Osteocyte (in vitro differentiated cells): ENCODE data around the gene UXS1. TPM values are rescaled to one million over a fixed set of nuclear protein-coding genes. Genes with fewer than 3 reads are reported as not detected.

Experiments
- DNase-seq: peaks from one replicate; pipeline ENCODE4 v3.0.0; 2021; ENCODE audit warnings: mixed read lengths; ENCODE audit not compliant: unreplicated experiment; ENCODE audit errors: extremely low spot score
- H3K27ac Mint-ChIP-seq: one replicate; pipeline ENCODE4 v1.8.0; 2021; ENCODE audit warnings: mild to moderate bottlenecking, mixed read lengths; ENCODE audit not compliant: unreplicated experiment
- H3K27me3 Mint-ChIP-seq: one replicate; pipeline ENCODE4 v1.8.0; 2021; ENCODE audit warnings: mixed read lengths; ENCODE audit not compliant: unreplicated experiment
- H3K36me3 Mint-ChIP-seq: one replicate; pipeline ENCODE4 v1.8.0; 2021; ENCODE audit warnings: mixed read lengths; ENCODE audit not compliant: unreplicated experiment
- H3K4me1 Mint-ChIP-seq: one replicate; pipeline ENCODE4 v1.8.0; 2021; ENCODE audit warnings: mixed read lengths; ENCODE audit not compliant: unreplicated experiment
- H3K4me3 Mint-ChIP-seq: one replicate; pipeline ENCODE4 v1.8.0; 2021; ENCODE audit warnings: mild to moderate bottlenecking, moderate library complexity, mixed read lengths; ENCODE audit not compliant: unreplicated experiment
- H3K9me3 Mint-ChIP-seq: one replicate; pipeline ENCODE4 v1.8.0; 2021; ENCODE audit warnings: mixed read lengths; ENCODE audit not compliant: unreplicated experiment
- total RNA-seq: library from RNA; stranded (reverse); gene quantifications from 2 replicates; pipeline ENCODE4 v1.2.1, GENCODE V29; 2021
- TF ChIP-seq, protein P1 (sequence below): fragments of 200-600 bp; sonication (generic); IDR thresholded peaks from 2 replicates; pipeline ENCODE4 v1.5.0; 2021; ENCODE audit warnings: antibody characterized with exemption, mild to moderate bottlenecking, moderate library complexity

UXS1 gene
- total RNA-seq, 1 donor from 2014 or later: 23.2 TPM

DNA sequence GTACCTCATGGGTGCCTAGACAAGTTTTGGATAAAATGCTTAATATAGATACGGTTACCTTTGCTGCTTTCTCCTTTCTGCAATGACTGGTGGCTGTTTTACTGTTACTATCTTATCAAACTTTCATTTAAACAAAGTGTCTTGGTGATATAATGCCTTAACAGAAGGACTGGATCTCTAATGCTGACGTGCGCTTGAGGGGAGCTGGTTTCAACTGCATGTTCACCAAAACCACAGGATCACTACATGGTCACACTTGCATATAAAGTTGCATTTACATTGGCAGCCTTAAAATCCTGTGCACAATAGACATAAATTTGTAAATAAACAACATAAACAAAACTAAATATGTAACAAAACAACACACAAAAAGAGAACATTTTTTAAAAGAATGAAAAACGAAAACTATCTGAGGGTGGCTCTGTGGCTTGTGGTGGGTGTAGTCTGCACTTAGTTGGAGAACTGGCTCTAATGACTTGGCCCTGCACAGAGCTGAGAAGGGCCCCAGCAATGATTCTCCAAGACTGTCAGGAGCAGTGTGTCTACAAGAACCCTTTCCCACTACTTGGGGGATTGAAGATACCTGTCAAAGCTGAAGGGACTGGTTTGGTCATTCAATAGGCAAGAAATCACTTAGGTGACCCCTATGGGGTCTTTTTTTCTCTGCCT is 135.5 kb downstream of the UXS1 start:
- peaks cover 2% of the 10 kb centered on the region for H3K36me3 Mint-ChIP-seq
- H3K27me3 Mint-ChIP-seq: peaks cover 20% of the 10 kb centered on the region
- no peak for DNase-seq
- no peak overlapping the region for H3K4me3 Mint-ChIP-seq
- H3K9me3 Mint-ChIP-seq: peaks cover 9% of the 10 kb centered on the region
- peaks cover 25% of the 10 kb centered on the region for H3K4me1 Mint-ChIP-seq
- TF ChIP-seq, protein P1, sequence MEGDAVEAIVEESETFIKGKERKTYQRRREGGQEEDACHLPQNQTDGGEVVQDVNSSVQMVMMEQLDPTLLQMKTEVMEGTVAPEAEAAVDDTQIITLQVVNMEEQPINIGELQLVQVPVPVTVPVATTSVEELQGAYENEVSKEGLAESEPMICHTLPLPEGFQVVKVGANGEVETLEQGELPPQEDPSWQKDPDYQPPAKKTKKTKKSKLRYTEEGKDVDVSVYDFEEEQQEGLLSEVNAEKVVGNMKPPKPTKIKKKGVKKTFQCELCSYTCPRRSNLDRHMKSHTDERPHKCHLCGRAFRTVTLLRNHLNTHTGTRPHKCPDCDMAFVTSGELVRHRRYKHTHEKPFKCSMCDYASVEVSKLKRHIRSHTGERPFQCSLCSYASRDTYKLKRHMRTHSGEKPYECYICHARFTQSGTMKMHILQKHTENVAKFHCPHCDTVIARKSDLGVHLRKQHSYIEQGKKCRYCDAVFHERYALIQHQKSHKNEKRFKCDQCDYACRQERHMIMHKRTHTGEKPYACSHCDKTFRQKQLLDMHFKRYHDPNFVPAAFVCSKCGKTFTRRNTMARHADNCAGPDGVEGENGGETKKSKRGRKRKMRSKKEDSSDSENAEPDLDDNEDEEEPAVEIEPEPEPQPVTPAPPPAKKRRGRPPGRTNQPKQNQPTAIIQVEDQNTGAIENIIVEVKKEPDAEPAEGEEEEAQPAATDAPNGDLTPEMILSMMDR: no peak
- no peak overlapping the region for H3K27ac Mint-ChIP-seq

- no peak overlapping the region for H3K4me3 Mint-ChIP-seq
- no peak overlapping the region for H3K27ac Mint-ChIP-seq
- TF ChIP-seq, protein P1: no peak
- peaks cover 9% of the 10 kb centered on the region for H3K9me3 Mint-ChIP-seq
- no peak for DNase-seq
- peaks cover 2% of the 10 kb centered on the region for H3K36me3 Mint-ChIP-seq
- peaks cover 20% of the 10 kb centered on the region for H3K27me3 Mint-ChIP-seq
- H3K4me1 Mint-ChIP-seq: peaks cover 39% of the 10 kb centered on the region
Measured at GRCh38 chr2:106057206-106057605, 136.9 kb downstream of the UXS1 start.

DNA sequence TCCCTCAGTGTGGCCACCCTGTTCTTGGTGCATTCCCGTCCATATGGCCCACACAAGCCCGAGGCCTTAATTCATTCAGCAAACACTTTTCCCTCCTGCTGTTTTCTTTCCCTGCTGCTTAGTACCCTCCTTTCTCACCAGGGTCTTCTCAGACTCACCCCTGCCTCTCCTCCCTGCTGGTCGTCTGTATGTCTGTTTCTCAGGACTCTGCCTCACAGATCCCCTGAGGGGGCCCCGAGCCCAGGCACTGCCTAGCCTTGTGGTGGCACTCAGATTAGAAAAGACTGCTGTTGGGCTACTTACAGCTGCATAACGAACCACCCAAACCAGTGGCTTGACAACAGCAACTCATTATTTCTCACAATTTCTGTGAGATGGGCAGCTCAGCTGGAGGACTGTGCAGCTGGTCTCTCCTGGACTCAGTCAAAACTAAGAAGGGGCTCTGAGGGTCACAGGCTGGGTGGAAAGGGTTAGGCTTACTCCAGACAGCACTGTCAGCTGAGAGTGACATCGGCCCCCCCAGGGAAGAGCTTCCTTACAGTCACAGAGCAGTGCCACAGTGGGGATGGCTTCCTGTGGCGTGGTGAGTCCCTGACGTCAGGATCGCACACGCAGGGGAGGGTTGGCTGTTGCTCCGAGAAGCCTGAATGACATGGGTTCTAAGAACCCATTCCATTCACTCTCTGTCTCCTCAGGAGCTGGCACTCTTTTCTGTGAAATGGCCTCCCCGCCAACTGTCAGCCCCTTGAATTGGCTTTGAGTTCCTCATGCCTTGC is 139.0 kb downstream of the UXS1 start:
- Mint-ChIP-seq H3K4me3 (no peak overlapping the region), H3K27me3 (peaks cover 18% of the 10 kb centered on the region), H3K9me3 (peaks cover 2% of the 10 kb centered on the region), H3K36me3 (peaks cover 2% of the 10 kb centered on the region), H3K4me1 (peaks cover 40% of the 10 kb centered on the region), H3K27ac (no peak overlapping the region)
- TF ChIP-seq, protein P1: no peak
- DNase-seq: no peak

DNA sequence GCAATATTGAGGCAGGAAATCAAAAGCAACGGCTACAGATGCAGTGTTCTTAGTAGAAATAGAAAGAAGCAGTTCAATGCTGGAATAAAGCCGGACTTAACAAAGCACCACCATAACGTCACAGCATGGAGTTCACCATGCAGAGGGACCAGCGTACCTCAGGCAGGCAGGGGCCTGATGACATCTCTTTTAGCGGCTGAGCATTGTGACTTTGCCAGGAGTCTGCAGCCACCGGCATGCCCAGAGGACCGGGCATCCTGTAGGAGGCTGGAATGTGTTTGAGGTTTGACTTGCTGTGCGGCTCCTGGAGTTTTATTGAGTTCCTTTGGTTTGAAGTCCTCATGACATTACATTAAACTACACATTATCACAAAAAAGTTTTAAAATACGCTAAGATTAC is 139.8 kb downstream of the UXS1 start:
- no peaks in the 10 kb centered on the region for H3K9me3 Mint-ChIP-seq
- H3K27ac Mint-ChIP-seq: no peak overlapping the region
- no peak overlapping the region for H3K4me3 Mint-ChIP-seq
- H3K27me3 Mint-ChIP-seq: peaks cover 16% of the 10 kb centered on the region
- H3K4me1 Mint-ChIP-seq: peaks cover 40% of the 10 kb centered on the region
- H3K36me3 Mint-ChIP-seq: peaks cover 2% of the 10 kb centered on the region
- TF ChIP-seq, protein P1: no peak
- DNase-seq: no peak

- peaks cover 2% of the 10 kb centered on the region for H3K36me3 Mint-ChIP-seq
- H3K9me3 Mint-ChIP-seq: no peaks in the 10 kb centered on the region
- no peak overlapping the region for H3K4me3 Mint-ChIP-seq
- peaks cover 39% of the 10 kb centered on the region for H3K4me1 Mint-ChIP-seq
- no peak overlapping the region for H3K27ac Mint-ChIP-seq
- H3K27me3 Mint-ChIP-seq: peaks cover 17% of the 10 kb centered on the region
- DNase-seq: no peak
- TF ChIP-seq, protein P1: no peak
Measured at GRCh38 chr2:106053581-106053980, 140.5 kb downstream of the UXS1 start.
